Measurements from ENCODE around the gene ZBTB16. TPM values are rescaled to one million over a fixed set of nuclear protein-coding genes. Genes with fewer than 3 reads are reported as not detected.

The ZBTB16 gene
- total and polyA plus RNA-seq, 2 donors (not counting 3 experiments of a cell fraction or from before 2014, with no cell fraction given) = 9.8 to 20.3 TPM

GRCh38 chr11:114232400-114233059 lies 173.0 kb downstream of the ZBTB16 start:
- intact Hi-C loops (cut with micrococcal nuclease) (no loop called here), dilution Hi-C loops (cut with MboI; ENCODE audit: extremely low pct_ligation_motif_present, low sequenced_read_pairs) (no loop called here)
- BruUV-seq (replicated peaks) = no TSS peak
- Histone ChIP-seq H3K79me2 (ENCODE audit: control insufficient read depth, insufficient read depth, low read length) (no peaks in the 10 kb centered on the region), H4K20me1 (replicated peaks; ENCODE audit: control insufficient read depth, extremely low read depth, insufficient read depth, low read length) (no peaks in the 10 kb centered on the region), H3K9me1 (replicated peaks; ENCODE audit: control insufficient read depth, extremely low read depth, insufficient read depth, low read length) (no peaks in the 10 kb centered on the region), H3K9ac (replicated peaks; ENCODE audit: extremely low read depth, insufficient read depth, low read length) (no peak overlapping the region), H3K27me3 (ENCODE audit: control insufficient read depth in 2 of 2, insufficient read depth in 2 of 2, low read length in 2 of 2) (peaks cover 0 to 2% of the 10 kb centered on the region in 2 experiments), H3K4me2 (ENCODE audit: insufficient read depth, low read length) (no peak overlapping the region), H3K4me1 (ENCODE audit: control insufficient read depth, extremely low read depth, insufficient read depth, low read length) (no peaks in the 10 kb centered on the region), H2AFZ (ENCODE audit: low read depth, low read length) (no peak overlapping the region), H3K27ac (ENCODE audit: insufficient read depth, low read depth, low read length) (no peak overlapping the region), H3K36me3 (ENCODE audit: control insufficient read depth in 2 of 2, extremely low read depth in 1 of 2, insufficient read depth in 2 of 2, low read length in 2 of 2) (no peaks in the 10 kb centered on the region), H3K4me3 (replicated peaks in 1 of 3; ENCODE audit: insufficient read depth in 1 of 3, low read depth in 1 of 3, low read length in 3 of 3) (no peak overlapping the region), H3K9me3 (replicated peaks; ENCODE audit: control insufficient read depth, insufficient read depth, low read length) (no peaks in the 10 kb centered on the region)
- ChIA-PET POLR2A (no interaction called here), CTCF (no interaction called here)
- FAIRE-seq = no peak
- TF ChIP-seq CTCF (IDR thresholded peaks at IDR 0.05; ENCODE audit: extremely low read depth in 1 of 2, insufficient read depth in 1 of 2, low read depth in 1 of 2, low read length in 2 of 2) (no peak), FOS (IDR thresholded peaks at IDR 0.05; ENCODE audit: borderline replicate concordance, insufficient read depth, low read length) (no peak), POLR2A (IDR thresholded peaks at IDR 0.05; ENCODE audit: low read depth, low read length) (no peak), JUN (IDR thresholded peaks at IDR 0.05; ENCODE audit: borderline replicate concordance, insufficient read depth, insufficient read length, low read depth) (no peak), MYC (IDR thresholded peaks at IDR 0.05; ENCODE audit: low read depth, low read length) (no peak), POLR2AphosphoS5 (IDR thresholded peaks at IDR 0.05; ENCODE audit: insufficient read depth, low read depth, low read length) (no peak)
- DNase-seq (ENCODE audit: low read depth, low spot score) = no peak

Measured in endothelial cell of umbilical vein (primary cell).